Peyer's patch (tissue), 4 donors: ENCODE data around the gene NDUFB4.

Source experiments
- CTCF ChIP-seq, 6 experiments: fragments of 450-650 bp in 4 of 6; fragments of 200-600 bp in 2 of 6; sonication (generic) in 1 of 6; IDR thresholded peaks; one replicate each; pipeline ENCODE4 v1.5.1; 2017 to 2019; ENCODE audit warnings: antibody characterized with exemption in 6 of 6, mild to moderate bottlenecking in 3 of 6, moderate library complexity in 1 of 6
- POLR2A ChIP-seq, 2 donors: fragments of 450-650 bp; IDR thresholded peaks; one replicate each; pipeline ENCODE4 v1.5.1; 2017; ENCODE audit warnings: antibody characterized with exemption in 2 of 2, mild to moderate bottlenecking in 2 of 2, moderate library complexity in 2 of 2

GRCh38 chr3:120649830-120650233 is 53.7 kb downstream of the NDUFB4 start:
- TF ChIP-seq CTCF (IDR thresholded peaks at IDR 0.05) (no peak), POLR2A (IDR thresholded peaks at IDR 0.05) (no peak)
